HG03159 (cell line): ENCODE results near the gene LGALS3BP.
"Not testable (repeated sequence)": the region's sequence is repeated elsewhere in the genome, so short reads cannot be mapped to it uniquely, and the experiment has no call there.

Source experiments
- ATAC-seq: cut with Tn5 transposase; IDR thresholded peaks from one replicate; pipeline ENCODE4 v1.9.1; 2021; ENCODE audit warnings: mild to moderate bottlenecking, moderate library complexity; ENCODE audit not compliant: unreplicated experiment

LGALS3BP gene

GRCh38 chr17:78965491-78965924, 14.2 kb downstream of the LGALS3BP start:
- ATAC-seq: no peak

DNA sequence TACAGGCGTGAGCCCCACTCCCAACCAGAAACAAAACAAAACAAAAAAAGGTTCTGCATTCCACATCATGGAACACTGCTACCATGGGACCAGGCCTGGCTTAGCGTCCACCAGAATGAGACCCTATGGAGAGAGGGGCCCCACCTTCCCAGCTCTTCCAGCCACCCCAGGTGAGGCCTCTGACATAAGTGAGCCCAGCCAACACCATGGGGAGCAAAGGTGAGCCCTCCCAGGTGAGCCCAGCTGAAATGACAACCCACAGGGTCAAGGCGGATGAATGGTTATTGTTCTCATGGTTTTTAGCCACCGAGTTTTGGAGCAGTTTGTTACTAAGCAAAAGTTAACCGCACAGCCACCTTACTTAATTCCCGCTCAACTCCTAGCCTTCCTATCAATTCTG, 16.3 kb downstream of the LGALS3BP start:
- ATAC-seq: no peak

DNA sequence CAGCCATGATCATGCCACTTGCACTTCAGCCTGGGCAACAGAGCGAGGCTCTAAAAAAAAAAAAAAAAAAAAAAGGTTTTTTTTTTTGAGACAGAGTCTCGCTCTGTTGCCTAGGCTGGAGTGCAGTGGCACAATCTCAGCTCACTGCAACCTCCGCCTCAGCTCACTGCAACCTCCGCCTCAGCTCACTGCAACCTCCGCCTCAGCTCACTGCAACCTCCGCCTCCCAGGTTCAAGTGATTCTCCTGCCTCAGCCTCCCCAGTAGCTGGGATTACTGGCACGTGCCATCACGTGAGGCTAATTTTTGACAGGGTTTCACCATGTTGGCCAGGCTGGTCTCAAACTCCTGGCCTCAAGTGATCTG, 16.8 kb downstream of the LGALS3BP start:
- not testable (repeated sequence) for ATAC-seq

- ATAC-seq: no peak
Observed at GRCh38 chr17:78962345-78962983, 17.3 kb downstream of the LGALS3BP start.

DNA sequence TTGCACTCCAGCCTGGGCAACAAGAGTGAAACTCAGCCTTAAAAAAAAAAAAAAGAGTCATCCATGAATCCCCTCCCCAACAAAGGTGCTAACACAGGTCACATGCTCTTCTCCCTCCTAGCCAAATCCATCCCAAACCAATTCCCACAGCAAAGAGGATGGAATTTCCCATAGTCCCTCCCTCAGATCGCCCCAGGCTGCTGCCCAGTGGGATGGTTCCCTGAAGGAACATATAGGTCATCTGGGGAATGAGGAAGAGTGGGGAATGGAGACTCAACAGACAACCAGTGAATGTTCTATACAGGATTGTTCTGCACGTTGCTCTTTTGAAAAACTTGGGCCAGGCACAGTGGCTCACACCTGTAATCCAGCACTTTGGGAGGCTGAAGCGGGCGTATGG, 18.2 kb downstream of the LGALS3BP start:
- no peak for ATAC-seq

- no peak for ATAC-seq
Observed at GRCh38 chr17:78960928-78961327, 18.8 kb downstream of the LGALS3BP start.

DNA sequence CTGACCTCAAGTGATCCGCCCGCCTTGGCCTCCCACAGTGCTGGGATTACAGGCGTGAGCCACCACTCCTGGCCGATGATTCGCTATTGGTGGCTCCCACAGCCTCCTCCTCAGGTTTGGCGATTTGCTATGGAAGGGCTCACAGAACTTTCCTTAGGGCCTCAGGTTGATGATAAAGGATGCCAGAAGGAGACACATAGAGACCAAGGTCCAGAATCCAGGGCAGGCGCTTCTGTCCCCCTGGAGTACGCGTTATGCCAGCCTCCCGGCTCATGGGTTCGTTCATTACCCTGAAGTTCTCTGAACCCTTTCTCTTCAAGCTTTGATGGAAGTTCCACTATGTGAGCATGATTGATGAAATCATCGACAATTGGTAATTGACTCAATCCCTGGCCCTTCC, 19.9 kb downstream of the LGALS3BP start:
- ATAC-seq: no peak

DNA sequence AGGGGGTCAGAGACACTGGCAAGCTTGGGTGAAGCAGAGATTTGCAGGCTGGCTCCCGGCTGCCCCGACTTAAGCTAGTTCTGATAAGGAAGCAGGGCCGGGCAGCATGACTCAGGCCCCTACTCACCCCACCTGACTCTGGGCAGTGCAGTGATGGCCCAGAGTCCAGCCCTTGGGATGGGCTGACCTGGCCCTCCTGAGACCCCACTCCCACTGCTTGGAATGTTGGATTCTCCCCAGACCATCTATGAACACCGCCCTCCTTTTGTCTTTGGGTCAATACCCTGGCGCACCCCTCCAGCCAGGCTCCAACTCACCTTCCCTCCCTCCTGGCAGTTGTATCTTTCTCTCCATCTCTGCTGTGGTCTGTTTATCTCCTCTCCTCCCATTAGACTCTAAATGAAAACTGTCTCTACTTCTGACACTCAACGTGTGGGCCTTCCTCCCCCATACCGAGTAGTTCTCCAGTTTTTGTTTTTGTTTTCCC, 21.0 kb downstream of the LGALS3BP start:
- no peak for ATAC-seq

DNA sequence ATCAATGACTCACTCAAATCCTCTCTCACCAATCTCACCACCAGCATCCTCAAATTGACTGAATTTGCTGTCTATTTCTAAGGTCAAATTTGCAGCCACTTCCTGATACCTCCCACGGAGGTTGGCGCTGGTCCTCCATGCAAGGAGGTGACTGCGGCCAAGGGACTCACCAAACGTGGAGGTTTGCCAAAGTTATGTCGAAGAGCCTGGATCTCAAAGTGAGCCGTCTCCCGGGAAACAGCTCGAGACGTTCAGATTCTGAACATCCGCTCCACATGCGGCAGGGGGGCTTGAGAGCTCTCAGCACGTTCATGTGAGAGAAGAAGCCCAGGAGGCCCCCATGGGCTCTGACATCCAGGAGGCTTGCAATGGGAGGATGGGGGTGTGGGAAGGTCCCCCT, 22.6 kb downstream of the LGALS3BP start:
- no peak for ATAC-seq

DNA sequence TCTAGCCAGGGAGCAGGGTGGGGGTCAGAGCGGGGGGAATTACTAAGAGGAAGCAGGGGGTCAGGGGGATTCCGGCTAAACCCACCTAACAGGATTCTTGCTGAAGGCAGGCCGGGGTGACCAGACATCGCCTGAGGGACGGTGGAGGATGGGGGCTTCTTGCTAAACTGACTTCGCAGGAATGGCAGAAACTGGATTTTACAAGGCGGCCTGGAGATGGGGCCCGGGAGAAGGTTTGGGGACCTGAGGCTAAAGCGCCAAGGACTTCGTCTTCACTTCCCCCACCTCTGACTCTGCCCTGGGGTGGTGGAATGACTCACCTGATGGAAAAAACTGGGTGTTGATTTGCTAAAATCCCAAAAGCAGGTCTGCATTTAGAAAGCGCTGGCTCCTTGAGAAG, 23.5 kb downstream of the LGALS3BP start:
- ATAC-seq: no peak

- ATAC-seq: no peak
Observed at GRCh38 chr17:78954684-78955083, 25.0 kb downstream of the LGALS3BP start.

GRCh38 chr17:78953356-78954350, 26.1 kb downstream of the LGALS3BP start:
- no peak for ATAC-seq

- ATAC-seq: no peak
Observed at GRCh38 chr17:78952706-78953105, 27.0 kb downstream of the LGALS3BP start.

GRCh38 chr17:78951967-78952551, 27.7 kb downstream of the LGALS3BP start:
- no peak for ATAC-seq

DNA sequence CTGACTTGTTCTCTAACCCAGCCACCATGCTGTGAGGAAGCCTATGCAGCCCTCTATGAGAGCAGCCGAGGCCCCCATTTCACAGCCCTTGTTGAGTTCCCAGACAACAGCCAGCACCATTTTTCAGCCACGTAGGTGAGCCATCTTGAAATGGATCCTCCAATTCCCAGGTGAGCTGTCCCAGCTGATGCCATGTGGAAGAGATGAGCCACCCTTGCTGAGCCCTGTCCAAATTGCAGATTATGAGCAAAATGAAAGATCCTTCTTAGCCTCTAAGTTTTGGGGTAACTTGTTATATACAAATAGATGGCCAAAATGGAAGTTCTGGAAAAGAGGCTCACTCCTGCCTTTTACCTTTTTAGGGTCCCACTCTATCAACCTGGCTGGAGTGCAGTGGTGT, 28.9 kb downstream of the LGALS3BP start:
- ATAC-seq: no peak

- ATAC-seq: no peak
Observed at GRCh38 chr17:78947235-78948149, 32.2 kb downstream of the LGALS3BP start.

DNA sequence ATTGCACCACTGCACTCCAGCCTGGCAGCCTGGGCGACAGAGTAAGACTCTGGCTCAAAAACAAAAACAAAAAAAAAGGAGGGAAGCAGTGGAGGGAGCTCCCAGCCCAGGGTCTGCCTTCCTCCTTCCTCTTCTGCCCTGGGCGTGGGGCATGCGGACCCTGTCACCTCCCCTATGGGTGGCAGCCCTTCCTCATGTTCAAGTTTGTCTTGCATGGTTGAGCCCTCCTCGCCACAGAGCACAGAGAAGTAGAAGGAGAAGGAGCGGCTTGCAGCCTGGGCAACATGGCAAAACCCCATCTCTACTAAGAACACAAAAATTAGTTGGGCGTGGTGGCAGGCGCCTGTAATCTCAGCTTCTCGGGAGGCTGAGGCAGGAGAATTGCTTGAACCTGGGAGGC, 33.1 kb downstream of the LGALS3BP start:
- no peak for ATAC-seq

- no peak for ATAC-seq
Observed at GRCh38 chr17:78946131-78946530, 33.6 kb downstream of the LGALS3BP start.

DNA sequence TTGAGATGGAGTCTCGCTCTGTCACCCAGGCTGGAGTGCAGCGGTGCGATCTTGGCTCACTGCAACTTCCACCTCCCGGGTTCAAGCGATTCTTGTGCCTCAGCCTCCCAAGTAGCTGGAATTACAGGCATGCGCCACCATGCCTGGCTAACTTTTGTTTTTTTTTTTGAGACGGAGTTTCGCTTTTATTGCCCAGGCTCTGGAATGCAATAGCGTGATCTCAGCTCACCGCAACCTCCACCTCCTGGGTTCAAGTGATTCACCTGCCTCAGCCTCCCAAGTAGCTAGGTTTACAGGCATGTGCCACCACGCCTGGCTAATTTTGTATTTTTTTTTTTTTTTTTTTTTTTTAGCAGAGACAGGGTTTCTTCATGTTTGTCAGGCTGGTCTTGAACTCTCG, 34.3 kb downstream of the LGALS3BP start:
- ATAC-seq: not testable (repeated sequence)

DNA sequence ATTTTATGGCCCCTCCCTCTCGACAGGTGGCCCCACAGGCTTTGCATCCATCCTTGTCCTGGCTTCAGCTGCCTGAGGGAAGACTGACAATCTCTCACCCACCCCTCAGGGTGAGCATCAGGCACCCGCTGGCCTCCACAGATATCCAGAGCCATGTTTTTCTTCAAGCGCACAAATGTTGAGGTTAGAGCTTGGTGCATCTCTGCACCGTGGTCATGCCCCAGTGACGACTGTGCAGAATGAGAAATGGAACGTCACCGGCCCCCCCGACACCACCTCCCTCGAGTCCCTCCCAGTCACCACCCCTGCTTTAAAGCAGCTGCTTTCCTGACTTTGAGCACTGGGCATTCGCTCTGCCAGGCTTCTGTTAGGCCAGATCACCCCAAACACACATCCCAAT, 34.8 kb downstream of the LGALS3BP start:
- ATAC-seq: no peak

DNA sequence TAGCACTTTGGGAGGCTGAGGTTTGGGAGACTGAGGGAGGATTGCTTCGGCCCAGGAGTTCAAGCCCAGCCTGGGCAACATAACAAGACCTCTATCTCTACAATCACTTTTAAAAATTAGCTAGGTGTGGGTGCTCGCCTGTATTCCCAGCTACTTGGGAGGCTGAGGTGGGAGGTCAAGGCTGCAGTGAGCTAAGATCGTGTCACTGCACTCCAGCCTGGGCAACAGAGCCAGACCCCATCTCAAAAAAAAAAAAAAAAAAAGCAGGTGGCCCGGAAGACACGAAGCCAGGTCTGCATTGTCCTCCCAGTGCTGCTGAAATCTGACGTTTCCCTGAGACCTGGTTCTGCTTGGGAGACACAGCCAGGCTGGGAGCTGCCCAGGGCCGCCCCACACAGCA, 35.7 kb downstream of the LGALS3BP start:
- ATAC-seq: no peak
